GM12872 (cell line): ENCODE measurements around the gene COL23A1.

Experiments
- CTCF ChIP-seq: IDR thresholded peaks from 3 replicates; pipeline ENCODE4 v1.5.1; 2011; ENCODE audit warnings: low read depth, mild to moderate bottlenecking, low read length, moderate library complexity; ENCODE audit not compliant: insufficient read depth

The COL23A1 gene

GRCh38 chr5:178536541-178537466 is 53.4 kb downstream of the COL23A1 start:
- TF ChIP-seq CTCF = no peak

- TF ChIP-seq CTCF = no peak
These were observed 54.7 kb downstream of the COL23A1 start for GRCh38 chr5:178535299-178536175.

GRCh38 chr5:178533136-178533535 is 57.1 kb downstream of the COL23A1 start:
- no peak for TF ChIP-seq CTCF

GRCh38 chr5:178532666-178533065 is 57.5 kb downstream of the COL23A1 start:
- no peak for TF ChIP-seq CTCF

- TF ChIP-seq CTCF = no peak
These were observed 58.0 kb downstream of the COL23A1 start for GRCh38 chr5:178532236-178532635.

GRCh38 chr5:178531786-178532185 is 58.4 kb downstream of the COL23A1 start:
- TF ChIP-seq CTCF = no peak

- TF ChIP-seq CTCF = no peak
These were observed 59.7 kb downstream of the COL23A1 start for GRCh38 chr5:178530526-178530925.
